Measurements from ENCODE around the gene RSPO3.

DNA sequence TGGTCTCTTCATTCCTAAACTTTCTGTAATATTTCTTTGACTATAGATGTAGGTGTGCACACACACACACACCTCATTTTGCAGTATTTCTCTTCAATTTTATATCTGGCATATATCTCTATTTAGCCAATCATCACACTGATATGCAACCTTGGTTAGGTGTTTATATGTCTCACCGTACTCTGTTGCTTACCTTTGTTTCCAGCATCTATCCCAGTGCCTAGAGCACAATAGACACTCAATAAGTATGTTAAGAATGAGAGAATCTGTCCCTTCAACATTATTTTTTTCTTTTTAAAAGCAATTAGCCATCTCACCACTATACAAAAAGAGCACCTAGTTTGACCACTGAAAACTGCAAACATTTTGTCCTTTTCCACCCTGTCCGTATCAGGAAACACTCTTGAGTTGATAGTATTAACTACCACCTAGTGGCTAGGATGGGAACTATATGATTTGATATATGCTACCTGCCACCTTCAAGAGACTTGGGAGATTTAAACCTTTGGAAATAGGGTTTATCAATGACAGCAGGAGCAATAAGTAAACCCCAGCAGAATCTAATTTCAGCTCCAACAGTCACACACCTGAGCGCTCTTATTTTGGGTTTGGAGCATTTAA lies 48.7 kb upstream of the RSPO3 start:
- TF ChIP-seq, protein P1, sequence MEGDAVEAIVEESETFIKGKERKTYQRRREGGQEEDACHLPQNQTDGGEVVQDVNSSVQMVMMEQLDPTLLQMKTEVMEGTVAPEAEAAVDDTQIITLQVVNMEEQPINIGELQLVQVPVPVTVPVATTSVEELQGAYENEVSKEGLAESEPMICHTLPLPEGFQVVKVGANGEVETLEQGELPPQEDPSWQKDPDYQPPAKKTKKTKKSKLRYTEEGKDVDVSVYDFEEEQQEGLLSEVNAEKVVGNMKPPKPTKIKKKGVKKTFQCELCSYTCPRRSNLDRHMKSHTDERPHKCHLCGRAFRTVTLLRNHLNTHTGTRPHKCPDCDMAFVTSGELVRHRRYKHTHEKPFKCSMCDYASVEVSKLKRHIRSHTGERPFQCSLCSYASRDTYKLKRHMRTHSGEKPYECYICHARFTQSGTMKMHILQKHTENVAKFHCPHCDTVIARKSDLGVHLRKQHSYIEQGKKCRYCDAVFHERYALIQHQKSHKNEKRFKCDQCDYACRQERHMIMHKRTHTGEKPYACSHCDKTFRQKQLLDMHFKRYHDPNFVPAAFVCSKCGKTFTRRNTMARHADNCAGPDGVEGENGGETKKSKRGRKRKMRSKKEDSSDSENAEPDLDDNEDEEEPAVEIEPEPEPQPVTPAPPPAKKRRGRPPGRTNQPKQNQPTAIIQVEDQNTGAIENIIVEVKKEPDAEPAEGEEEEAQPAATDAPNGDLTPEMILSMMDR (conservative IDR thresholded peaks at IDR 0.05): peak; percentile 82
- no peak for TF ChIP-seq EZH2 (IDR thresholded peaks at IDR 0.05; ENCODE audit: low read depth)
